ENCODE results near the gene ACE2. TPM values are rescaled to one million over a fixed set of nuclear protein-coding genes. Genes with fewer than 3 reads are reported as not detected.

ACE2 gene
- total and polyA plus RNA-seq, 2 of the 8 experiments (the other 6 are each of a cell fraction or from before 2014, with no cell fraction given), result 0.06 TPM; not detected in 1

DNA sequence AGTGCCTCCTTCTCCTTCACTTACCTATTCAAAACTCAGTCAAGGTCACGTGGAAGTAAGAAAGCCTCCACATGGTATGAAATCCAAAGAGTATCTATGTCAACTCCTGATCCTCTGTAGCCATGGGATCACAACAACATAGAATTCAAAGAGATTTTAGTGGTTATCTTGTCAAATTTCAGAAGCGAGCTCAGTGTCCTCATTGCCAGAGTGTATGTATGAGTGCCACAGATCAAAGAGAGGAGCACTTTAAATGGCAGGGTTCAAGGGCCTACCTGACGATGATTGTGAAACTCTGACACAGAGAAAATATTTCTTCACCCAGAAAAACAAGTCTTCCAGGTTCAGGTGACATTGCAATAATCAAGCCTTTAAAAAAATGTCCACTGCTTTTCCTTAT is 1.2 kb upstream of the ACE2 start:
- Histone ChIP-seq H2BK15ac (ENCODE audit: low read length) (no peak overlapping the region), H2BK5ac (ENCODE audit: low read depth, low read length) (no peak overlapping the region), H2AFZ (ENCODE audit: low read length) (no peak overlapping the region), H3K79me2 (ENCODE audit: control insufficient read depth in 1 of 2, insufficient read depth in 2 of 2, low read length in 2 of 2) (no peaks in the 10 kb centered on the region), H3K4me3 (ENCODE audit: extremely low read depth in 1 of 4, insufficient read depth in 2 of 4, low read depth in 3 of 4, low read length in 4 of 4) (no peak overlapping the region), H2BK120ac (replicated peaks; ENCODE audit: low read depth, low read length) (no peak overlapping the region), H3K18ac (ENCODE audit: extremely low read depth, low read length) (no peak overlapping the region), H4K8ac (ENCODE audit: extremely low read depth, insufficient read depth, low read length) (no peak overlapping the region), H4K20me1 (replicated peaks in 1 of 2; ENCODE audit: control insufficient read depth in 1 of 2, insufficient read depth in 2 of 2, low read length in 2 of 2) (no peaks in the 10 kb centered on the region), H3K23ac (ENCODE audit: insufficient read length) (no peak overlapping the region), H3K14ac (ENCODE audit: insufficient read length) (no peak overlapping the region), H4K5ac (ENCODE audit: insufficient read length, low read depth, low read length) (no peak overlapping the region), H3K4me1 (replicated peaks in 1 of 4; ENCODE audit: control insufficient read depth in 3 of 4, insufficient read depth in 4 of 4, low read length in 3 of 4) (no peaks in the 10 kb centered on the region), H2BK20ac (ENCODE audit: low read length) (no peak overlapping the region), H3K9me3 (ENCODE audit: insufficient read depth in 2 of 2, low read depth in 1 of 2, low read length in 1 of 2) (no peaks in the 10 kb centered on the region), H3K27me3 (replicated peaks in 1 of 4; ENCODE audit: control insufficient read depth in 3 of 4, extremely low read depth in 1 of 4, insufficient read depth in 3 of 4, low read length in 3 of 4) (no peaks in the 10 kb centered on the region), H3K27ac (ENCODE audit: low read depth, low read length) (no peak overlapping the region), H3K4me2 (ENCODE audit: insufficient read depth in 1 of 2, low read depth in 2 of 2, low read length in 2 of 2) (no peak overlapping the region), H2BK12ac (ENCODE audit: low read depth, low read length) (no peak overlapping the region), H2AK5ac (ENCODE audit: low read depth, low read length) (no peak overlapping the region), H3K9ac (replicated peaks in 1 of 4; ENCODE audit: extremely low read depth in 1 of 4, low read depth in 3 of 4, low read length in 3 of 4) (no peak overlapping the region), H3K23me2 (ENCODE audit: low read depth, low read length) (no peaks in the 10 kb centered on the region), H3K79me1 (ENCODE audit: low read depth, low read length) (no peaks in the 10 kb centered on the region), H4K91ac (replicated peaks; ENCODE audit: insufficient read length, low read length) (no peak overlapping the region), H3K4ac (replicated peaks; ENCODE audit: insufficient read length, low read depth, low read length) (no peak overlapping the region), H3K56ac (replicated peaks; ENCODE audit: insufficient read length, low read depth, low read length) (no peak overlapping the region), H3K36me3 (ENCODE audit: control insufficient read depth in 2 of 4, insufficient read depth in 4 of 4, low read length in 3 of 4) (no peaks in the 10 kb centered on the region)
- CTCF ChIA-PET (ENCODE audit: partially characterized antibody), result no interaction called here
- POLR2A ChIA-PET (ENCODE audit: partially characterized antibody), result no interaction called here
- DNase-seq (ENCODE audit: low read depth in 1 of 2, low spot score in 2 of 2) (no peak), FAIRE-seq (no peak)
- WGBS, 2 experiments (ENCODE audit: extremely low coverage in 1 of 2, insufficient coverage in 1 of 2, insufficient read length in 1 of 2, insufficient replicate concordance in 2 of 2, low coverage in 1 of 2, low lambda C conversion rate in 2 of 2, missing lambda C conversion rate in 1 of 2), result 90% methylated on average over 3 of the region's 3 CpGs; no CpG with 5 or more reads in 1 of the 2 experiments
- TF ChIP-seq ASH2L (IDR thresholded peaks at IDR 0.05; ENCODE audit: low read length) (no peak), SP2 (IDR thresholded peaks at IDR 0.05; ENCODE audit: low read length) (no peak), CEBPB (IDR thresholded peaks at IDR 0.05; ENCODE audit: low read depth, low read length) (no peak), CHD2 (IDR thresholded peaks at IDR 0.05; ENCODE audit: low read length) (no peak), NRF1 (IDR thresholded peaks at IDR 0.05; ENCODE audit: low read depth, low read length) (no peak), CTBP2 (IDR thresholded peaks at IDR 0.05; ENCODE audit: borderline replicate concordance, insufficient read depth, insufficient read length, low read length) (no peak), TAF7 (optimal IDR thresholded peaks at IDR 0.05; ENCODE audit: borderline replicate concordance, low read depth, low read length) (no peak), GABPA (IDR thresholded peaks at IDR 0.05; ENCODE audit: borderline replicate concordance, insufficient read depth, low read length) (no peak), ZNF274 (IDR thresholded peaks at IDR 0.05; ENCODE audit: borderline replicate concordance, extremely low read depth, low read length) (no peak), RFX5 (IDR thresholded peaks at IDR 0.05; ENCODE audit: borderline replicate concordance, low read depth, low read length) (no peak), CBX5 (IDR thresholded peaks at IDR 0.05; ENCODE audit: low read depth, low read length) (no peak), TCF12 (IDR thresholded peaks at IDR 0.05; ENCODE audit: low read depth, low read length) (no peak)
- TF ChIP-seq, protein P1, sequence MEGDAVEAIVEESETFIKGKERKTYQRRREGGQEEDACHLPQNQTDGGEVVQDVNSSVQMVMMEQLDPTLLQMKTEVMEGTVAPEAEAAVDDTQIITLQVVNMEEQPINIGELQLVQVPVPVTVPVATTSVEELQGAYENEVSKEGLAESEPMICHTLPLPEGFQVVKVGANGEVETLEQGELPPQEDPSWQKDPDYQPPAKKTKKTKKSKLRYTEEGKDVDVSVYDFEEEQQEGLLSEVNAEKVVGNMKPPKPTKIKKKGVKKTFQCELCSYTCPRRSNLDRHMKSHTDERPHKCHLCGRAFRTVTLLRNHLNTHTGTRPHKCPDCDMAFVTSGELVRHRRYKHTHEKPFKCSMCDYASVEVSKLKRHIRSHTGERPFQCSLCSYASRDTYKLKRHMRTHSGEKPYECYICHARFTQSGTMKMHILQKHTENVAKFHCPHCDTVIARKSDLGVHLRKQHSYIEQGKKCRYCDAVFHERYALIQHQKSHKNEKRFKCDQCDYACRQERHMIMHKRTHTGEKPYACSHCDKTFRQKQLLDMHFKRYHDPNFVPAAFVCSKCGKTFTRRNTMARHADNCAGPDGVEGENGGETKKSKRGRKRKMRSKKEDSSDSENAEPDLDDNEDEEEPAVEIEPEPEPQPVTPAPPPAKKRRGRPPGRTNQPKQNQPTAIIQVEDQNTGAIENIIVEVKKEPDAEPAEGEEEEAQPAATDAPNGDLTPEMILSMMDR (IDR thresholded peaks at IDR 0.05; ENCODE audit: control extremely low read depth in 1 of 3, insufficient read depth in 1 of 3, low read depth in 1 of 3, low read length in 3 of 3), result no peak
